ENCODE data around the gene OTOR.

Gene OTOR

GRCh38 chr20:16745204-16745603 is 3.0 kb upstream of the OTOR start:
- TF ChIP-seq FOXP2 (optimal IDR thresholded peaks at IDR 0.05; ENCODE audit: borderline replicate concordance, extremely low read depth, extremely low read length, insufficient read depth) = no peak
- TF ChIP-seq POLR2AphosphoS5 (IDR thresholded peaks at IDR 0.05; ENCODE audit: low read depth, low read length) = no peak
- TF ChIP-seq SIN3A (IDR thresholded peaks at IDR 0.05; ENCODE audit: borderline replicate concordance, insufficient read depth, low read length) = no peak
- no peak for TF ChIP-seq TAF1 (IDR thresholded peaks at IDR 0.05; ENCODE audit: borderline replicate concordance, insufficient read depth, low read length)
- no peak for TF ChIP-seq REST (IDR thresholded peaks at IDR 0.05; ENCODE audit: insufficient read depth in 1 of 2, low read depth in 2 of 2, low read length in 2 of 2)

- no peak for TF ChIP-seq SIN3A (IDR thresholded peaks at IDR 0.05; ENCODE audit: borderline replicate concordance, insufficient read depth, low read length)
- TF ChIP-seq TAF1 (IDR thresholded peaks at IDR 0.05; ENCODE audit: borderline replicate concordance, insufficient read depth, low read length) = no peak
- TF ChIP-seq REST (IDR thresholded peaks at IDR 0.05; ENCODE audit: insufficient read depth in 1 of 2, low read depth in 2 of 2, low read length in 2 of 2) = no peak
- TF ChIP-seq FOXP2 (optimal IDR thresholded peaks at IDR 0.05; ENCODE audit: borderline replicate concordance, extremely low read depth, extremely low read length, insufficient read depth) = no peak
- no peak for TF ChIP-seq POLR2AphosphoS5 (IDR thresholded peaks at IDR 0.05; ENCODE audit: low read depth, low read length)
Observed at GRCh38 chr20:16747291-16747811, 807 bp upstream of the OTOR start.

GRCh38 chr20:16749573-16749972 is 1.4 kb downstream of the OTOR start:
- TF ChIP-seq SIN3A (IDR thresholded peaks at IDR 0.05; ENCODE audit: borderline replicate concordance, insufficient read depth, low read length) (no peak), FOXP2 (optimal IDR thresholded peaks at IDR 0.05; ENCODE audit: borderline replicate concordance, extremely low read depth, extremely low read length, insufficient read depth) (no peak), REST (IDR thresholded peaks at IDR 0.05; ENCODE audit: insufficient read depth in 1 of 2, low read depth in 2 of 2, low read length in 2 of 2) (no peak), TAF1 (IDR thresholded peaks at IDR 0.05; ENCODE audit: borderline replicate concordance, insufficient read depth, low read length) (no peak), POLR2AphosphoS5 (IDR thresholded peaks at IDR 0.05; ENCODE audit: low read depth, low read length) (no peak)

- TF ChIP-seq SIN3A (IDR thresholded peaks at IDR 0.05; ENCODE audit: borderline replicate concordance, insufficient read depth, low read length) (no peak), POLR2AphosphoS5 (IDR thresholded peaks at IDR 0.05; ENCODE audit: low read depth, low read length) (no peak), TAF1 (IDR thresholded peaks at IDR 0.05; ENCODE audit: borderline replicate concordance, insufficient read depth, low read length) (no peak), FOXP2 (optimal IDR thresholded peaks at IDR 0.05; ENCODE audit: borderline replicate concordance, extremely low read depth, extremely low read length, insufficient read depth) (no peak), REST (IDR thresholded peaks at IDR 0.05; ENCODE audit: insufficient read depth in 1 of 2, low read depth in 2 of 2, low read length in 2 of 2) (no peak)
Observed at GRCh38 chr20:16752082-16752481, 3.9 kb downstream of the OTOR start.

- no peak for TF ChIP-seq SIN3A (IDR thresholded peaks at IDR 0.05; ENCODE audit: borderline replicate concordance, insufficient read depth, low read length)
- no peak for TF ChIP-seq POLR2AphosphoS5 (IDR thresholded peaks at IDR 0.05; ENCODE audit: low read depth, low read length)
- TF ChIP-seq TAF1 (IDR thresholded peaks at IDR 0.05; ENCODE audit: borderline replicate concordance, insufficient read depth, low read length) = no peak
- TF ChIP-seq FOXP2 (optimal IDR thresholded peaks at IDR 0.05; ENCODE audit: borderline replicate concordance, extremely low read depth, extremely low read length, insufficient read depth) = no peak
- no peak for TF ChIP-seq REST (IDR thresholded peaks at IDR 0.05; ENCODE audit: insufficient read depth in 1 of 2, low read depth in 2 of 2, low read length in 2 of 2)
Observed at GRCh38 chr20:16752901-16753300, 4.7 kb downstream of the OTOR start.
